GM19324 (cell line): Measurements from ENCODE around the gene IRX4.

Experiments
- ATAC-seq: cut with Tn5 transposase; IDR thresholded peaks from one replicate; pipeline ENCODE4 v1.9.1; 2021; ENCODE audit warnings: mild to moderate bottlenecking, moderate library complexity; ENCODE audit not compliant: unreplicated experiment, low FRiP score

Gene IRX4

DNA sequence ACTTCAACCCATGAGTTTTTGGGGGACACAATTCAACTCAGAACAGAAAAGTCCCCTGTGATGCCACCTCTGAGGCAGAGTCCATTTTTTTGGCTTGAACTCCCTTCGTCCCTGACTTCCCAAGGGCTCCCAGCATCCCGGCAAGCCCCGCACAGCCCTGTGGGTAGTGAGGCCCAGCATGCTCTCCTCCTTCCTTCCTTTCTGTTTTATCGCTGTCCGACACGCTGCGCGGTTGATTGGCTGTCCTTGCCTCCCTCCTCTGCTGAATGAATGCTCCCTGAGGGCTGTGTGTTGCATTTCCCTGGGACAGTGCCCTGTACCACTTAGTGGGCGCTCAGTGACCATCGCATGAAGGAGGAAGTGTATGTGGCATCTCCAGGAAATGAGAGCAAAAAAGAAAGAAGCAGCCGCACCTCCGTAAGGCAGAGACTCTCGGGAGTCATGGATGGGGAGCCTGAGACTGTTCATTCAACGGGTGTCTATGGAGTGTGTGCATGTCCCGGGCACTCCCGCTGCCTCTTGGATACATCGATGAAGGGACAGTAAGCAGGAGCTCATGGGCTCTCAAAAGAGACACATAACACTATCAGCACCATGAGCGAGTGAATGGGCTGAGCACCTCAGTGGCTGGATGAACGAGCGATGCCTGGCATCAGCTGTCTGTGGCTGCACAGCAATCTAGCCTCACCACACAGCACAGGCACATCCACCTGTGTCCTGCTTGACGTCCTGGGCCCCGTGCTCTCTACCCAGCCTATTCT, 10.1 kb upstream of the IRX4 start:
- ATAC-seq: no peak

DNA sequence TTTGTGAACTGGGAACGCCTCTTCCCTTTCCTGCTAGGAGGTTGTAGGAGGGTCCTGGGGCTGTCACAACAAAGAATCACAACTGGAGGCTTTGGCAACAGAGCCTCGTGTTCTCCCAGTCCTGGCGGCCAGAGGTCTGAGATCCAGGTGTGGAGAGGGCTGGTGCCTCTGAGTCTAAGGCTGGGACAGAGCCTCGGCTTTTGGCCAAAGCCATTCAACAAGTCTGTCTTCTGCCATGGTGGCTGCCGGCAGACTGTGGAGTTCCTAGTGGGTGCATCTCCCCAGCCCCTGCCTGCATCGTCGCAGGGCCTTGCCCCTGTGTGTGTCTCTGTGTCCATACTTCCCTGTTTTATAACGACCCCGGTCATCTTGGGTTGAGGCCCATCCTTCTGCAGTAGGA, 9.5 kb upstream of the IRX4 start:
- no peak for ATAC-seq

- ATAC-seq: no peak
These were observed 8.7 kb upstream of the IRX4 start for GRCh38 chr5:1891391-1891790.

DNA sequence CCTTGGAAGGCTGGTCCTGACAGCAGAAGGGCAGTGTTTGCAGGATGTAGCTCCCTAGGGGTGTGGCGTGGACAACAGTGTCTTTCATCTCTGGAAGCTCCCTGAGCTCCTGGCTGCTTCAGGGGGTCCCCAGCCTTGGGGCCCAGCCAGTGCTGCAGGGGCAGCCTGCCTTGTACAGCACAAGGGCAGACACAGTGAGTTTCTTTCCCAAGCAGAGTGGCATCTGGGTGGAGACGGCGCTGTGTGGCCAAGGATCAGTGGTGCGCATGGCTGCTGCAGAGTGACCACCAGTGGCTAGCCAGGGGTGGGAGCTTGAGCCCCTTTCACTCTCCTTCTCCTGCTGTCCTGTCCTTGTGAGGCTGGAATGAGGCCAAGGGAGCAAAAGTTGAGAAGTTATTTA, 7.6 kb upstream of the IRX4 start:
- ATAC-seq: no peak

DNA sequence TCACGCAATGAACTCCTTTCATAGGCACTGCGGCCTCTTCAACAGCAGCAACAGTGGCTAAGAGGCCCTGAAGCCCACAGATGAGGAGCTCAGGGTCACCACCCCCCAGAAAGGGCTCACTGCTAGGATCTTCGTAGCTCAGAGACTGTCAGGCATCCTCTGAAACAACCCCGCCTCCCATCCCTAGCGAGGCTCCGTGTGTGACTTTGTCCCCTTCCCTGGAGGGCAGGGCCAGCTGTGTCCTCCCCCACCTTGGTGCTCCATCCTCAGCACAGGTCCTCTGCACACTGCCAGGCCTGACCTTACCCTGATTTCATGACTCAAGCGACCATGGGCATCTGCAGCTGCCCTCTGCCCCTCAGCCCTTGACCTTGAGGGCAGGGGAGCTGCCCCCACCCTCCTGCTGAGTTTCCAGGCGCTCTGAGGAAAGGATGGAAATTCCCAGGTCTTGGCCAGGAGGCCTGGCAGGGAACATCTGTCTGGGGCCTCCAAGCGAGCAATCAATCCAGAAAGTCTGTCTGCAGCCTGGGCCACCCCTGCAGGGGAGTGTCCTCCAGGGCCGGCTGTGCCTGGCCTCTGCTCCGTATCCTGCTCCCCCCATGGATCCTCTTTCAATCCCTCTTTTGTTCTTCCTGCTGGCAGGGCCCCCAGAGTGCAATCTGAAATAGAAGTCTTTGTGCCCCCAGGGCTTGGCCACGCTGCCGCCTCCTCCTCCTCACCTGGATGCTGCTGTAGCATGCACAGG, 6.8 kb upstream of the IRX4 start:
- no peak for ATAC-seq

- ATAC-seq: no peak
These were observed 6.0 kb upstream of the IRX4 start for GRCh38 chr5:1888541-1889251.

DNA sequence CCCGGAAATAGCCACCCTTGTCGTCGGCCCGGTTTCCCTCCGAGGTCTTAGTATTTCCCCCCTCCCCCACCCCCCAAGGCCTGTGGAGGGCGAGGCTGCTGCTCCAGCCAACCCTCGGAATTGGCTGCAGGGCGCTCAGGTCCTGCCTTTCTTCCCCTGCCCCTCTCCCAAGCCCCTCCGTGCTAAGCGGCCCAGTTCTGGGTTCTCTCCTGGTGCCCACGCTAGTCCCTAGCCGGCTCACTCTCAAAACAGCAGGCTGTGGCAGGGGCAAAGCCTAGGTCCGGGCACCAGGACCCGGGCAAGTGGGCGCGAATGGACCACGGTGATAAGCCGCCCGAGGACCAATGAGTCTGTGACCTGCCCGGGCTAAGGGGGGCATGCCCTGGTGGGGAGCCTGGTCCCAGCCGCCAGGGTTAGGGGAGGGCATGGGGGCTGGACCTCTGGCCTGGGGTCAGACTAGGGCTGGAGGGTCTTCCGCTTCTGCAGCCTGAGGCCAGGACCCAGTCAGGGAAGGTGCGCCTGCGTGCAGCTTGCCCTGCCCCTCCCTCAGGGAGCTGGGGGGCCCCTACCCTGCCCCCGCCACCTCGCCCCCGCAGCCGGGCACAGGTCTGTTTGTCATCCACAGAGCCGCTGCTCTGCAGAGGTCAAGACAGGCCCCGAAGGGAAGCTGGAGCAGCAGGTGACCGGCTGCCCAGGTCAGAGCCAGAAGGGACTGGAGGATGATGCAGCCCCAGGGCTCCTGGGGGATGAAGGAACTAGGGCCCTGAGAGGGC, 5.0 kb upstream of the IRX4 start:
- no peak for ATAC-seq

DNA sequence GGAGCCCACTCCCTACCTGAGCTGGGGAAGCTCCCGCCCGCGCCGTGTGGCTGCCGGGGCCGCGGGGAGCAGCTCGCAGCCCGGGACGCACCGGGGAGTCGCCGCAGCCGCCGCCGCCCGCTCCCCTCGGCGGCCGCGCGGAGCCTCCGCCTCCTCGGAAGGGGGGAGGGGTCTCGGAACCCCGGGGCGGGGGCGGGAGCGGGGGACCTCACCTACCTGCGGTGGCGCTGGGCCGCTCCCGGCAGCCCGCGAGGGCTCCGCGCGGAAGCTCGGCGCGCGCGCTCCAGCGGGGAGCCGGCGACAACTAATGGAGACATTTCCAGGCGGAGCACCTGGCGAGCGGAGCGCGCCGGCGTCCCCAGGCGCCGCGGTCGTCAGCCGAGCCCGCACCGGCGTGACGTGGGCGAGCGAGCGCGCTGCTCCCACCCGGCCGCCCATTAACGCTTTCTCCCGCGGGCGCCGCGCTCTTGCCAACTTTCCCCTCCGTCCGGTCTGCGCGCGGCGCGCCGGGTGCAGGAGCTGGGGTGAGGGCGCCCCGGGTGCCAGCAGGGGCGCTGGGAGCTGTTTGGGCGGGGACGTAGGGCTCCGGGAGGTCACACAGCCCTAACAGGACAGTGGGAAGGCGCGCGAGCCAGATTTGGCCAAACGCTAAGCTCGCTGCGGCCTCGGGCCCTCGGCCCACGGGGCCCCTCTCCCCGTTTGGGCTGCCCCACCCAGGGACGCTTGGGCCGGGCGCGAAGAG, 4.3 kb upstream of the IRX4 start:
- no peak for ATAC-seq

DNA sequence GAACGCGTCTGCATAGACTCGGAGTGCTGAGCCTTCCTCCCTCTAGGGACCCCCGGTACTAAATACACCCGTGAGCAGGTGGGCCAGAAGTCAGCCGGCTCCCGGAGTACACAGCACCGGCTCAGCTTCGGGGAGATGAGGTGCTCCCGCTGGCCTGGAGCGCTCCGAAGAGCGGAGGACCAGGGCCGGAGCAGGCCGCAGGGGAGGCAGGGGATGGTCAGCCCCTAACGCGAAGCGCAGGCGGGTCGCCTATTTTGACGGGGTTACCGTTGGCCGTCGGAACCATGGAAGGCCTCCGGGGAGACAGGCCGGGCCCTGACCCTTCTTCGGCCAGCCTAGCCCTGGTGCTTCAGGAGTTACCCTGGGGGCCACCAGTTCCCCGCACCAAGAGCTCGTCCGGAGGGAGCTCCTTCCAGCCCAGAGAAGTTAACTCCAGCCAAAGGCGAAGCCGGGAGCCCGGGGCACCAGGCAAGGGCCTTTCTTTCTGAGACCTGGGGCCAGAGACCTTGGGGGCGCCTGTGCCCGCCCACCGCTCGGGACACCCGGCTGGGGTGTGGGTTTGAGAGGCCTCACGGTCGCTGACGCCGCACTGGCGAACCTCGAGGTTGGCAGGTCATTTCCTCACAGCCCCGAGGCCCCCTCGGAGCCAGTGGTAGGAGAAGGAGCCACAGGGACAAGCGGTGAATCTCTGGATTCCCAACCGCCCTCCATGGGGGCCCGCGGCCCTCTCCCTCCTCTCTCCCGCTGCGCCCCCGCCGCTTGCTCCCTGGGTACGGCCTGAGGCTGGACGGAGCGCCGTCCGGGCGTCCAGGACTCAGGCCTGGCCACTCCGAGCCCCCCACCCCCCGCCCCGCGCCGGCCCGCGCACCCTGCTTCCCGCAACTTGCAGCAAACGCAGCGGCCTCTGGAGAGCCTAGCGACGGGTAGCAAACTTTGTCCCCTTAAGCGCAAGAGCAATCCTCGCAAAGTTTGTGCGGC, 3.4 kb upstream of the IRX4 start:
- ATAC-seq: no peak

GRCh38 chr5:1885404-1885755, 2.7 kb upstream of the IRX4 start:
- no peak for ATAC-seq

DNA sequence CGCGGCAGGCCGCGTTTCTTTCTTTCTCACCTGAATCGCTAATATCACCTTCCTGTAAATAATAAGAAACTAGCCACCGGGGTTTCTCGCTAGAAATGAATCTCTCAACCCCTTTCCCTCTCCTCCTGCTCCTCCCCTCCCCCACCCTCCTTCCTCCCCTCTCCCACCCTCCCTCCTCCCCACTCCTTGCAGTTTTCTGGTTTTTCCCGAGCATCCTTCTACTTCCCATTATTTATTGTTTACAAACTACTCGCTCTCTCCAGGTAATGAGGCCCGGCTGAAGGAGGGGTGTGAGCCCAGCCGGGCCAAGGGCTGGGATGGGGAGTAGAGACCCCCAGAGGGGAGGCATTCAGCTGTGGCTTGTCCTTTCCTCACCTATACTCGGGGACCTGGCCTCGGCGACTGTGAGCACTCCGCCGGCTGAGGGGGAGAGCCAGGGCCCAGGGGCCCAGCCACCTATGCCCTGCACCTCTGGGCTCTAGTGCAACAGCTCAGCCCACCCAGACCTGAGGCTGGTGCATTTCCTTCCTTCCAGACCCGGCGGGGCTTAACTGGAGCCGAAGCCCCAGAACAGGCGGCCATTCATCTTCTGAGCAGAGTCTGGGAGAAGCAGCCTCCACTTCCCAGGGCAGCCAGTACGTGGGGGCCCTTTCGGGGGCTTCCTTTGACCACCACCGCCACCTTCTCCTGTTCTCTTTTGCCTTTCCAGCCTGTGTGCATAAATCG, 2.1 kb upstream of the IRX4 start:
- ATAC-seq: no peak

GRCh38 chr5:1883925-1884677, 1.4 kb upstream of the IRX4 start:
- ATAC-seq: no peak

GRCh38 chr5:1883120-1883924, 597 bp upstream of the IRX4 start:
- no peak for ATAC-seq

GRCh38 chr5:1881731-1882336, 891 bp downstream of the IRX4 start:
- no peak for ATAC-seq

DNA sequence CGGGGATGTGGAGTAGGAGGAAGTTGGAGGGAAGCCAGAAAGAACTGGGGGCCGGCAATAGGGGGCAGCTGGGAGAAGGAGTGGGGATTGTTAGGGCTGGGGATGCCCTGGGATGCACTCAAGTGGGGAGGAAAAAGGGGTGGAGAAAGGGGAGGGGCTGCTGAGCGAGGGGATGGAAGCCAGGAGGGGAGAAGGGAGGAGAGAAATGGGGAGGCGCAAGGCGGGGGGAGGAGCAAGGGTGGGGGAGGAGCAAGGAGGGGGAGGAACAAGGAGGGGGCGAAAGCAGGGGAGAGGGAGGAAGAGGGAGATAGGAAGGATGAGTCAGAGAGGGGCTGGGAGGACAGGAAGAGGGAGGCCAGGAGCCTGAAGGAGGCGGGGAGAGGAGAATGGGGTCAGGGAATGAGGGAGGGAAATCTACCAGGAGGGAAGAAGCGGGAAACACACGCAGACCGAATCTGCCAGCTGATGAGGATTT, 1.6 kb downstream of the IRX4 start:
- ATAC-seq: no peak

DNA sequence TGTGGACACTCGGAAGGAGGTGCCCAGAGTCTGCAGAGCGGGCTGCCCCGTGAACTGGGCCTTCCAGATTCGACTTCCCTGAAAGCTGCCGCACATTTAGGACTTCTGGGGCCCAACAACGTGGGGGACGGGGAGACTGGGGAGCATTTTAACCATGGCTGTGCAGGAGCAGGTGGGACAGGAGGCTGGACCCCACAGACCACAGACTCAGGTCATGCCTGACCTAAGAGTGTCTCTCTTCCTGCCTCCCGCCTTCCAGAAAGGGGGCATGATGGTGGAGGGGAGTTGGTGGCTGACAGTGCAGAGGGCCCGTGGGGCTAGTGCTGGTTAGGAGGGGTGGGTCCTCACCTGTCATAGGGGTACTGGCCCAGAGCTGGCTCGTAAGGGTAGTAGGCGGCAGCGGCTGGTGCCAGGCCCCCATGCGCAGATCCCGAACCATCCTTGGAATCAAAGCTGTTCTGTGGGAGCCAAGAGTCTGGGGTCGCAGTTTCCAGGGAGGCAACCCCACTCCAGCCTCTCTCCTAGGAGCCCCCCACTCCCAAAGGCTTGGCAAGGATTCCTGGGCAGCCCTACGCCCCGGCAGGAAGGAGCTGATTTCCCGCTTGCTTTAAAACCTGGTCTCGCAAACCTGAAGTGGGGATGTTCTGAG, 2.2 kb downstream of the IRX4 start:
- ATAC-seq: no peak
